ENCODE results near the gene CBARP. TPM values are rescaled to one million over a fixed set of nuclear protein-coding genes. Genes with fewer than 3 reads are reported as not detected.
A peak's percentile ranks its signal among the peaks of the same experiment; 100 is the strongest.

The CBARP gene
- total and polyA plus RNA-seq, 9 of the 15 experiments (the other 6 are each of a cell fraction or from before 2014, with no cell fraction given) = 0.03 to 8.9 (median 1.2) TPM; not detected in 1

- TF ChIP-seq, protein P1, sequence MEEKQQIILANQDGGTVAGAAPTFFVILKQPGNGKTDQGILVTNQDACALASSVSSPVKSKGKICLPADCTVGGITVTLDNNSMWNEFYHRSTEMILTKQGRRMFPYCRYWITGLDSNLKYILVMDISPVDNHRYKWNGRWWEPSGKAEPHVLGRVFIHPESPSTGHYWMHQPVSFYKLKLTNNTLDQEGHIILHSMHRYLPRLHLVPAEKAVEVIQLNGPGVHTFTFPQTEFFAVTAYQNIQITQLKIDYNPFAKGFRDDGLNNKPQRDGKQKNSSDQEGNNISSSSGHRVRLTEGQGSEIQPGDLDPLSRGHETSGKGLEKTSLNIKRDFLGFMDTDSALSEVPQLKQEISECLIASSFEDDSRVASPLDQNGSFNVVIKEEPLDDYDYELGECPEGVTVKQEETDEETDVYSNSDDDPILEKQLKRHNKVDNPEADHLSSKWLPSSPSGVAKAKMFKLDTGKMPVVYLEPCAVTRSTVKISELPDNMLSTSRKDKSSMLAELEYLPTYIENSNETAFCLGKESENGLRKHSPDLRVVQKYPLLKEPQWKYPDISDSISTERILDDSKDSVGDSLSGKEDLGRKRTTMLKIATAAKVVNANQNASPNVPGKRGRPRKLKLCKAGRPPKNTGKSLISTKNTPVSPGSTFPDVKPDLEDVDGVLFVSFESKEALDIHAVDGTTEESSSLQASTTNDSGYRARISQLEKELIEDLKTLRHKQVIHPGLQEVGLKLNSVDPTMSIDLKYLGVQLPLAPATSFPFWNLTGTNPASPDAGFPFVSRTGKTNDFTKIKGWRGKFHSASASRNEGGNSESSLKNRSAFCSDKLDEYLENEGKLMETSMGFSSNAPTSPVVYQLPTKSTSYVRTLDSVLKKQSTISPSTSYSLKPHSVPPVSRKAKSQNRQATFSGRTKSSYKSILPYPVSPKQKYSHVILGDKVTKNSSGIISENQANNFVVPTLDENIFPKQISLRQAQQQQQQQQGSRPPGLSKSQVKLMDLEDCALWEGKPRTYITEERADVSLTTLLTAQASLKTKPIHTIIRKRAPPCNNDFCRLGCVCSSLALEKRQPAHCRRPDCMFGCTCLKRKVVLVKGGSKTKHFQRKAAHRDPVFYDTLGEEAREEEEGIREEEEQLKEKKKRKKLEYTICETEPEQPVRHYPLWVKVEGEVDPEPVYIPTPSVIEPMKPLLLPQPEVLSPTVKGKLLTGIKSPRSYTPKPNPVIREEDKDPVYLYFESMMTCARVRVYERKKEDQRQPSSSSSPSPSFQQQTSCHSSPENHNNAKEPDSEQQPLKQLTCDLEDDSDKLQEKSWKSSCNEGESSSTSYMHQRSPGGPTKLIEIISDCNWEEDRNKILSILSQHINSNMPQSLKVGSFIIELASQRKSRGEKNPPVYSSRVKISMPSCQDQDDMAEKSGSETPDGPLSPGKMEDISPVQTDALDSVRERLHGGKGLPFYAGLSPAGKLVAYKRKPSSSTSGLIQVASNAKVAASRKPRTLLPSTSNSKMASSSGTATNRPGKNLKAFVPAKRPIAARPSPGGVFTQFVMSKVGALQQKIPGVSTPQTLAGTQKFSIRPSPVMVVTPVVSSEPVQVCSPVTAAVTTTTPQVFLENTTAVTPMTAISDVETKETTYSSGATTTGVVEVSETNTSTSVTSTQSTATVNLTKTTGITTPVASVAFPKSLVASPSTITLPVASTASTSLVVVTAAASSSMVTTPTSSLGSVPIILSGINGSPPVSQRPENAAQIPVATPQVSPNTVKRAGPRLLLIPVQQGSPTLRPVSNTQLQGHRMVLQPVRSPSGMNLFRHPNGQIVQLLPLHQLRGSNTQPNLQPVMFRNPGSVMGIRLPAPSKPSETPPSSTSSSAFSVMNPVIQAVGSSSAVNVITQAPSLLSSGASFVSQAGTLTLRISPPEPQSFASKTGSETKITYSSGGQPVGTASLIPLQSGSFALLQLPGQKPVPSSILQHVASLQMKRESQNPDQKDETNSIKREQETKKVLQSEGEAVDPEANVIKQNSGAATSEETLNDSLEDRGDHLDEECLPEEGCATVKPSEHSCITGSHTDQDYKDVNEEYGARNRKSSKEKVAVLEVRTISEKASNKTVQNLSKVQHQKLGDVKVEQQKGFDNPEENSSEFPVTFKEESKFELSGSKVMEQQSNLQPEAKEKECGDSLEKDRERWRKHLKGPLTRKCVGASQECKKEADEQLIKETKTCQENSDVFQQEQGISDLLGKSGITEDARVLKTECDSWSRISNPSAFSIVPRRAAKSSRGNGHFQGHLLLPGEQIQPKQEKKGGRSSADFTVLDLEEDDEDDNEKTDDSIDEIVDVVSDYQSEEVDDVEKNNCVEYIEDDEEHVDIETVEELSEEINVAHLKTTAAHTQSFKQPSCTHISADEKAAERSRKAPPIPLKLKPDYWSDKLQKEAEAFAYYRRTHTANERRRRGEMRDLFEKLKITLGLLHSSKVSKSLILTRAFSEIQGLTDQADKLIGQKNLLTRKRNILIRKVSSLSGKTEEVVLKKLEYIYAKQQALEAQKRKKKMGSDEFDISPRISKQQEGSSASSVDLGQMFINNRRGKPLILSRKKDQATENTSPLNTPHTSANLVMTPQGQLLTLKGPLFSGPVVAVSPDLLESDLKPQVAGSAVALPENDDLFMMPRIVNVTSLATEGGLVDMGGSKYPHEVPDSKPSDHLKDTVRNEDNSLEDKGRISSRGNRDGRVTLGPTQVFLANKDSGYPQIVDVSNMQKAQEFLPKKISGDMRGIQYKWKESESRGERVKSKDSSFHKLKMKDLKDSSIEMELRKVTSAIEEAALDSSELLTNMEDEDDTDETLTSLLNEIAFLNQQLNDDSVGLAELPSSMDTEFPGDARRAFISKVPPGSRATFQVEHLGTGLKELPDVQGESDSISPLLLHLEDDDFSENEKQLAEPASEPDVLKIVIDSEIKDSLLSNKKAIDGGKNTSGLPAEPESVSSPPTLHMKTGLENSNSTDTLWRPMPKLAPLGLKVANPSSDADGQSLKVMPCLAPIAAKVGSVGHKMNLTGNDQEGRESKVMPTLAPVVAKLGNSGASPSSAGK (IDR thresholded peaks at IDR 0.05) = no peak
- TF ChIP-seq POLR2G (IDR thresholded peaks at IDR 0.05; ENCODE audit: low read depth, low read length) = peak; percentile 70; the same call in 1 of the 2 replicates
- 0 out of 2 replicates have a peak, but pooled peaks have one; percentile 22 for TF ChIP-seq ETS1 (conservative IDR thresholded peaks at IDR 0.05; ENCODE audit: control insufficient read depth, low read depth, low read length)
- peak; percentile 96 for TF ChIP-seq ZBTB33 (CRISPR knock-in tag; IDR thresholded peaks at IDR 0.05)
- peak; percentile 50 for TF ChIP-seq POLR2A (conservative IDR thresholded peaks at IDR 0.05)
- peak; percentile 13 for TF ChIP-seq CCNT2 (IDR thresholded peaks at IDR 0.05; ENCODE audit: borderline replicate concordance, extremely low read depth, insufficient read length, low read depth, low read length)
- TF ChIP-seq LCOR (CRISPR knock-in tag; IDR thresholded peaks at IDR 0.05) = no peak
- TF ChIP-seq SUPT5H (IDR thresholded peaks at IDR 0.05) = peak; percentile 31; the same call in 1 of the 2 replicates
- no peak for TF ChIP-seq ESRRB (CRISPR knock-in tag; IDR thresholded peaks at IDR 0.05; ENCODE audit: borderline replicate concordance)
- TF ChIP-seq EHMT2 (IDR thresholded peaks at IDR 0.05) = no peak
Measured at GRCh38 chr19:1256646-1257474, 19.1 kb upstream of the CBARP start (continued).

Data from K562 (cell line).